Inflammatory macrophage treated with lipopolysaccharide for 1 hour (primary cell): ENCODE measurements around the gene ABCD3.
"Not testable (repeated sequence)": the region's sequence is repeated elsewhere in the genome, so short reads cannot be mapped to it uniquely, and the experiment has no call there.

Experiments
- DNase-seq, 2 donors: peaks; one replicate each; pipeline ENCODE4 v3.0.0-alpha.2; 2020 to 2022

ABCD3 gene

DNA sequence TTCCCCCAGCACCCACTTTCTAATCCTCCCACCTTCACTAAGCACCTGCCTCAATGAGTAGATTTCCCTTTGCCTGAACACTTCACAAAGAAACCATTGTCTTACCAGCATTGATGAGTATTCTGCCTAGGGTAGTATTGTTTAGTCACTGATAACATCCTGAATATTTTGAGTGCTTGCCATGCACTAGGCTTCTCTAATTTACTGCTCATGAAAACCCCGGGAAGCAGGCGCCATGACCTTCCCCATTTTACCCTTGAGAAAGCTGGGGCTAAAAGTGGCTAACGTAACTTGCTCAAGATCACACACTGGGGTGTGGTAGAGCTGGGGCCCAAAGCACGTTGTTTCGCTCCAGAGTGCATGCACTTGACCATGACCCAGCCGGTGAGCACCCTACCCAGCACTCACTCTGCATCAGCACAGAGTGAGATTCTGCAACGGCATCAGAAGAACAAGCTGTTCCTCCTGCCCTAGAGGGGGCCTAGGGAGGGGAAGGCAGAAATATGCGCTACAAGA, 133.9 kb downstream of the ABCD3 start:
- no peak for DNase-seq

DNA sequence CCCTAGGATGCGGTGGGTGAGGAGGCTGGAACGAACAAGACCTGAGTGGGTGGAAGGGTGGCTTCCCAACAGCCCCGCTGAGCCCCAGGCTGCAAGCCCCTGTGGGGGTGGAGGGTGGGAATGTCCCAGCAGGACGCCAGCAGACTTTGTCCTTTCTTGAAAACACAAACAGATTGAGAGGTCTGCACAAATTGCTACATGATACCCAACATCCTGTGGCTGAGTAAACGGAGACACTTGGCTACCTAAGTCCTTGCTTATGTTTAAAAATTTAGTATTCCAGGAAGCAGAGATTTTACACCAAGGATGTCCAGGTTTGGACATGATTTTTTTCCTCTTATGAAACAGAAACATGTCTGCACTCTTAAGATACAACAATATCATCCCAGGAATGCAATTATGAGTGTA, 135.1 kb downstream of the ABCD3 start:
- peak in 1 of 2 donors; percentile 22 for DNase-seq

DNA sequence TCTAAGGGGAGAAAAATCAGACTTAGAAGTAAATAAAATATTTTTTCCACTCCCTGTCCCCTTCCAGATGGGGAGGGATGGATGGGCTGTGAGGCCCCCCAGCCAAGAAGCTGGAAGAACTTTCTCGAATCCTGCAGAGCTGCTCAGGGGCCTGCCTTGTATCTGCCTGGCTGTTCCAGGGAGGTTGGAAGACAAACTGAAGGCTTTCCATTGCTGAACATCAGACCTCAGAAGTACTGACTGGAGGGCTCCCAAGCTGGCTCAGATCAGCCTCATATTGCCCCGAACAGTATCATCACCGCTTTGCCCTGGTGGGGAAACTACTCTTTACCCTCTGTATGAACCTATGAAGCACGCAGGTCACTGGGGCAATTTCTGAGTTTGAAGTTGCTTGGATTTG, 135.7 kb downstream of the ABCD3 start:
- no peak for DNase-seq

DNA sequence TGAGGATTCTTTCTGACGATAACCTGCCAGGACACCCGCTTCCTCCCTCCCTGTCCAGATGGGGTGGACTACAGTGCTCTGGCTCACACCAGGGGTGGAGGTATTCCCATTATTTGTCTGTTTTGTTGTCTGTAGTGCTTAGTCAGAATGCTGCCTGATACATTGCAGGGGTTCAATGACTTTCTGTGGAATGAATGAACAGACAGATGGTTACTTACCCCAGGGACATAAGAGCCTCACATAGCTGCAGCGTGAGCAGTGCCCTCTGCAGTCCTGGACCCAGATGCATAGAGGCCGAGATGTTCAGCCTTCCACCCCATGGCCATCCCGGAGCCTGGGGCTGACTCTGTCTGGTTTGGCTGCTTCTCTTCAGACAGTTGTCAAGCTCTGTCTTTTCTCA, 136.4 kb downstream of the ABCD3 start:
- no peak for DNase-seq

GRCh38 chr1:94555091-94555490, 136.9 kb downstream of the ABCD3 start:
- DNase-seq, result no peak

GRCh38 chr1:94559921-94560320, 141.7 kb downstream of the ABCD3 start:
- no peak for DNase-seq

GRCh38 chr1:94560333-94560732, 142.1 kb downstream of the ABCD3 start:
- DNase-seq, result no peak

GRCh38 chr1:94562519-94563260, 144.5 kb downstream of the ABCD3 start:
- DNase-seq, result no peak

GRCh38 chr1:94565901-94566300, 147.7 kb downstream of the ABCD3 start:
- no peak for DNase-seq

DNA sequence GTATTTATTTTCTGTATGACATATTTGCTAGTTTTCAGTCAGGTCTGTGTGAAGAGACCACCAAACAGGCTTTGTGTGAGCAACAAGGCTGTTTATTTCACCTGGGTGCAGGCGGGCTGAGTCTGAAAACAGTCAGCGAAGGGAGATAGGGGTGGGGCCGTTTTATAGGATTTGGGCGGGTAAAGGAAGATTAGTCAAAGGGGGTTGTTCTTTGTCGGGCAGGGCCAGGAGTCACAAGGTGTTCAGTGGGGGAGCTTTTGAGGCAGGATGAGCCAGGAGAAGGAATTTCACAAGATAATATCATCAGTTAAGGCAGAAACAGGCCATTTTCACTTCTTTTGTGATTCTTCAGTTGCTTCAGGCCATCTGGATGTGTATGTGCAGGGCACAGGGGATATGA, 148.2 kb downstream of the ABCD3 start:
- DNase-seq, result not testable (repeated sequence)

- DNase-seq, result not testable (repeated sequence)
Observed at GRCh38 chr1:94567975-94568607, 149.9 kb downstream of the ABCD3 start.
